ENCODE data around the gene MARCHF7.

The MARCHF7 gene

DNA sequence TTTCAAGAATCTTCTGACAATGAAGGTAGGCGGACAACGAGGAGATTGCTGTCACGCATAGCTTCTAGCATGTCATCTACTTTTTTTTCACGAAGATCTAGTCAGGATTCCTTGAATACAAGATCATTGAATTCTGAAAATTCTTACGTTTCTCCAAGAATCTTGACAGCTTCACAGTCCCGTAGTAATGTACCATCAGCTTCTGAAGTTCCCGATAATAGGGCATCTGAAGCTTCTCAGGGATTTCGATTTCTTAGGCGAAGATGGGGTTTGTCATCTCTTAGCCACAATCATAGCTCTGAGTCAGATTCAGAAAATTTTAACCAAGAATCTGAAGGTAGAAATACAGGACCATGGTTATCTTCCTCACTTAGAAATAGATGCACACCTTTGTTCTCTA is 35.8 kb downstream of the MARCHF7 start:
- Histone ChIP-seq H3K36me3 (ENCODE audit: insufficient read depth, low read length) (peaks cover 77% of the 10 kb centered on the region), H3K4me2 (ENCODE audit: low read length) (no peak overlapping the region), H3K4me3 (ENCODE audit: low read length) (no peak overlapping the region), H3K9ac (ENCODE audit: low read depth, low read length) (no peak overlapping the region), H3K9me3 (replicated peaks; ENCODE audit: low read length) (no peaks in the 10 kb centered on the region), H3K27me3 (ENCODE audit: control insufficient read depth, insufficient read depth, low read length) (no peaks in the 10 kb centered on the region), H3K4me1 (ENCODE audit: control insufficient read depth, insufficient read depth, low read length) (peaks cover 8% of the 10 kb centered on the region)

DNA sequence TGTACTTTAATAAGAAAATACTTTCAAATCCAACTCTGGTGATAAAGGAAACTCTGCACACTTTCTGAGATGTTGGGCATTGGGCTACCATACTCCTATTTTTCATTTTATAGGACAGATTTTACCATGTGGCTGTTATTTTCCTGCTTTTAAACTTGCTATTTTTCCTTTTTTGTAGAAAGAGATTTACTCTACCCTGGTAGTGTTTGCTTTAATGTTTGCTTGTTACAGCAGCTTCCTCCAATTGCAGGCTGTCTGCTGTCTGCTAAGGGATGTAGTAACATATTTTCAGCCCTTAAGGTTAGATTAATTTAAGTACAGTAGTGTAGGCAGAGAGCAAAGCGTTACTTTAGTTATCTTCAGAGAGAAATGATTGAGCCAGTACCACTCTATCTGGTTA is 38.6 kb downstream of the MARCHF7 start:
- Histone ChIP-seq H3K4me3 (ENCODE audit: low read length) (no peak overlapping the region), H3K4me2 (ENCODE audit: low read length) (no peak overlapping the region), H3K27me3 (ENCODE audit: control insufficient read depth, insufficient read depth, low read length) (no peaks in the 10 kb centered on the region), H3K9ac (ENCODE audit: low read depth, low read length) (no peak overlapping the region), H3K4me1 (ENCODE audit: control insufficient read depth, insufficient read depth, low read length) (no peaks in the 10 kb centered on the region), H3K9me3 (replicated peaks; ENCODE audit: low read length) (no peaks in the 10 kb centered on the region), H3K36me3 (ENCODE audit: insufficient read depth, low read length) (peaks cover 88% of the 10 kb centered on the region)

DNA sequence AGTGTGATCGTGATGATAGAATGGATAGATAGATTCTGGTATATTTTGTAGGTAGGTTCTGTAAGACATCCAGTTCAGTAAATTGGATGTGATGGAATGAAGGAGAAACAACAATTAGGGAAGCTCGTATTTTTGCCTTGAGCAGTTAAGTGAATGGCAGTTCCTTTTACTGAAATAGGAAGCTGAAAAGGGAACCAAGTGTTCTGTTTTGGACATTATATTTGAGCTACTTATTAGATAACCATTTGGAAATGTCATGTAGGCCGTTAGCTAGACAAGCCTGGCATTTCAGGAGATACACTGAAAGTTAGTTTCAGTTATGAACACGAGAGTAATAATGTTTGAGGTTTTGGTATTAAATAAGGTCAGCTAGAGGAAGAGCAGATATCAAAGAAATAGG is 41.5 kb downstream of the MARCHF7 start:
- no peaks in the 10 kb centered on the region for H3K27me3 ChIP-seq (ENCODE audit: control insufficient read depth, insufficient read depth, low read length)
- H3K9me3 ChIP-seq (replicated peaks; ENCODE audit: low read length), result no peaks in the 10 kb centered on the region
- peaks cover 77% of the 10 kb centered on the region for H3K36me3 ChIP-seq (ENCODE audit: insufficient read depth, low read length)
- H3K9ac ChIP-seq (ENCODE audit: low read depth, low read length), result no peak overlapping the region
- H3K4me3 ChIP-seq (ENCODE audit: low read length), result no peak overlapping the region
- no peaks in the 10 kb centered on the region for H3K4me1 ChIP-seq (ENCODE audit: control insufficient read depth, insufficient read depth, low read length)
- no peak overlapping the region for H3K4me2 ChIP-seq (ENCODE audit: low read length)

DNA sequence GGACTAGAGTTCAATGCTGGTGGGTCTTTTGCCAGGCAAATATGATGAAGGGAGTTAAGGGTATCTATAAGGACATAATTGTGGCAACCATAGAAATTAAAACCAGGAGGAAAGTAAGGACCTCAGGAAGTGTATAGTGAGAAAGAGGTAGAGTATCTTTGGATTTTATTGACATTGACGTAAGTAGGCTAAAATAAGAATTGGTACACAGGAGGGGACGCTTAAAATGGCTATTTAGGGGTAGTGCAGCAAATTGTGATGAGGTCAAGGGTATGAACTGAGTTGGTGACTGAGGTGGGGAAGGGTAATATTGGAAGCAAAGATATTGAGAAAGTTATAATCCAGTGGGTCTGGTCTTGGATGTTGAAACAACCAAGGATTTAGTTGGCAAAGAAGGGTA is 42.7 kb downstream of the MARCHF7 start:
- Histone ChIP-seq H3K4me1 (ENCODE audit: control insufficient read depth, insufficient read depth, low read length) (no peaks in the 10 kb centered on the region), H3K36me3 (ENCODE audit: insufficient read depth, low read length) (peaks cover 79% of the 10 kb centered on the region), H3K4me2 (ENCODE audit: low read length) (no peak overlapping the region), H3K27me3 (ENCODE audit: control insufficient read depth, insufficient read depth, low read length) (no peaks in the 10 kb centered on the region), H3K9me3 (replicated peaks; ENCODE audit: low read length) (no peaks in the 10 kb centered on the region), H3K4me3 (ENCODE audit: low read length) (no peak overlapping the region), H3K9ac (ENCODE audit: low read depth, low read length) (no peak overlapping the region)

DNA sequence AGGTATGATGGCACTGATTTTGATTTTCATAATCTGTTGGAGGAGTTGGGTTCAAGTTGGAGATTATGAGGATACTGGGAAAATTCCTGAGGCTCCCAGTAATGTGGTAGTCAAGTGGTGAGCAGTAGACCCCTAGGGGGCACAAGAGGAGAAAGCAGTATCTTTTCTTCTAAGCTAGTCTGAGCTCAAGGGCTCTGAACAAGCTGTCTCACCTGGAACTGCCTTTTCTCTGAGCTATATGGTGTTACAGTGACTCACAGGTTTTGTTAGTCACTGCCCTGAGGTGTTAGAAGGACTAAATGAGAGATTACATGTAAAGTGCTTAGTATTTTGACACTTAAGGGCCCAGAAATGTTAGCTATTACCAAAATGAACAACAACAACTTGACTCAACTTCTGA is 43.5 kb downstream of the MARCHF7 start:
- no peak overlapping the region for H3K4me3 ChIP-seq (ENCODE audit: low read length)
- H3K9me3 ChIP-seq (replicated peaks; ENCODE audit: low read length), result no peaks in the 10 kb centered on the region
- no peak overlapping the region for H3K9ac ChIP-seq (ENCODE audit: low read depth, low read length)
- no peaks in the 10 kb centered on the region for H3K4me1 ChIP-seq (ENCODE audit: control insufficient read depth, insufficient read depth, low read length)
- no peaks in the 10 kb centered on the region for H3K27me3 ChIP-seq (ENCODE audit: control insufficient read depth, insufficient read depth, low read length)
- H3K4me2 ChIP-seq (ENCODE audit: low read length), result no peak overlapping the region
- peaks cover 82% of the 10 kb centered on the region for H3K36me3 ChIP-seq (ENCODE audit: insufficient read depth, low read length)

DNA sequence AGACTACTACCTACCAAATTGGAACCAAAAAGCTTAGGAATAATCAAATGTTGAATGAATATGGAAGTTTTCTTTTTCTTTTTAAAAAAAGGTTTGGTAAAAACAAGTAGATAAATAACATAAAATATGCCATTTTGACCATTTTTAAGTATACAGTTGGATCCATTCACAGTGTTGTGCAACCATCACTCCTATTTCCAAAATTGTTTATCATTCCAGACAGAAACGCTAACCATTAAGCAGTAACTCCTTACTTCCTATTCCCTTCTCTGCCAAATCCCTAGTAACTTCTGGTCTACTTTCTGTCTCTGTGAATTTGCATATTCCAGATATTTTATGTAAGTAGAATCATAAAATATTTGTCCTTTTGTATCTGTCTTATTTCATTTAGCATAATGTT is 45.9 kb downstream of the MARCHF7 start:
- peaks cover 81% of the 10 kb centered on the region for H3K36me3 ChIP-seq (ENCODE audit: insufficient read depth, low read length)
- no peak overlapping the region for H3K4me2 ChIP-seq (ENCODE audit: low read length)
- H3K27me3 ChIP-seq (ENCODE audit: control insufficient read depth, insufficient read depth, low read length), result no peaks in the 10 kb centered on the region
- H3K4me1 ChIP-seq (ENCODE audit: control insufficient read depth, insufficient read depth, low read length), result no peaks in the 10 kb centered on the region
- H3K9ac ChIP-seq (ENCODE audit: low read depth, low read length), result no peak overlapping the region
- no peaks in the 10 kb centered on the region for H3K9me3 ChIP-seq (replicated peaks; ENCODE audit: low read length)
- no peak overlapping the region for H3K4me3 ChIP-seq (ENCODE audit: low read length)

DNA sequence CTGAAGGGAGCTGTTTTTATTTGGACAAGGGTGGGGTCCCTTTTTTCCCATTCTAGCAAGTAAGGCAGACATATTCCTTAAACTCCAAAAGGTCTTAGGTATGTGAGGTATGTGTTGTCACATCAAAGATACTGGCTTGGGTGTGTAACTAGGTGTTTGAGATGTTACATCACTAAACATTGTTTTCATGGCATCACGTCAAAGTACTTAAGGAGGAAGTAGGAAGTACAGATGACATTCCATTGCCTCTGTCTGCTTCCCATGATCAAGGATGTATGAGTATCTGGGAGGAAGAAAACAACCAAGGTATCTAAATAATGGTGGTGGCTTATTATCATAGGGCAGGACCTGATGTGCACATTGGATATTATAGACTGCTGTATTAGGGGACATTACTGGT is 46.4 kb downstream of the MARCHF7 start:
- Histone ChIP-seq H3K4me3 (ENCODE audit: low read length) (no peak overlapping the region), H3K27me3 (ENCODE audit: control insufficient read depth, insufficient read depth, low read length) (no peaks in the 10 kb centered on the region), H3K4me2 (ENCODE audit: low read length) (no peak overlapping the region), H3K4me1 (ENCODE audit: control insufficient read depth, insufficient read depth, low read length) (no peaks in the 10 kb centered on the region), H3K9me3 (replicated peaks; ENCODE audit: low read length) (no peaks in the 10 kb centered on the region), H3K36me3 (ENCODE audit: insufficient read depth, low read length) (peaks cover 81% of the 10 kb centered on the region), H3K9ac (ENCODE audit: low read depth, low read length) (no peak overlapping the region)

DNA sequence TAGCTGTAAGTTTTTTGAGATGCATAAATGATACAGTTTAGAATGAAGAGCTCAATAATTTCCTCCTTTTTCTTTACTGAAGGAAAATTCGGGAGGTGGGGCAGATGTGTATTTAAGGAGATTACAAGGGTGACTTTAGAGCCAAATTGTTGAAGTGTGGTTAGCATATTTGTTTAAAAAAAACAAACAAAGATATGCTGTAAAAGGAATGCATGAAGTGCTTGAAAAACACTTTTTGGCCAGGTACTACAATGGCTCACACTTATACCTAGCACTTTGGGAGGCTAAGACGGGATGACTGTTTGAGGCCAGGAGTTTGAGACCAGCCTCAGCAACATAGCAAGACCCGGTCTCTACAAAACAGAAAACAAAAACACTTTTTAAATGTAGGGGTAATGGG is 47.3 kb downstream of the MARCHF7 start:
- peaks cover 77% of the 10 kb centered on the region for H3K36me3 ChIP-seq (ENCODE audit: insufficient read depth, low read length)
- H3K27me3 ChIP-seq (ENCODE audit: control insufficient read depth, insufficient read depth, low read length), result no peaks in the 10 kb centered on the region
- H3K4me1 ChIP-seq (ENCODE audit: control insufficient read depth, insufficient read depth, low read length), result no peaks in the 10 kb centered on the region
- H3K9me3 ChIP-seq (replicated peaks; ENCODE audit: low read length), result no peaks in the 10 kb centered on the region
- no peak overlapping the region for H3K9ac ChIP-seq (ENCODE audit: low read depth, low read length)
- no peak overlapping the region for H3K4me3 ChIP-seq (ENCODE audit: low read length)
- H3K4me2 ChIP-seq (ENCODE audit: low read length), result no peak overlapping the region

DNA sequence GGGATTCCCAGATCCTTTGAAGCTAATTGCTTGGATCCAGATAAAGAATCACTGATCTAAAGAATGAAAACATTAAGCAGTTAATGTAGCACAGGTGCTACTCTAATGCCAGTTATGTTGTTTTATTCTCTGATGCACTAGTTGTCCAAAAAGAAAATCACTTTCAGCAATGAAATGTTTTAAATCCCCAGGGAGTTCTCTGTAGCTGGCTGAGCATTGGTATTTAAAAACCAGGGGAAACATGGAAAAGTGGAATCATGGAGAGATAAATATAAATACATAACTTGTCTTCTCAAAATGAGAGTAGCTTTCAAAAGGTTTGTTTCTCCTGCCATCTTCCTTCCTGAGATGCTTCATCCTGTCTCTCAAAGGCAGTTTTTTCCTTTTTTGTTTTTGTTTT is 48.0 kb downstream of the MARCHF7 start:
- H3K4me2 ChIP-seq (ENCODE audit: low read length), result no peak overlapping the region
- peaks cover 76% of the 10 kb centered on the region for H3K36me3 ChIP-seq (ENCODE audit: insufficient read depth, low read length)

DNA sequence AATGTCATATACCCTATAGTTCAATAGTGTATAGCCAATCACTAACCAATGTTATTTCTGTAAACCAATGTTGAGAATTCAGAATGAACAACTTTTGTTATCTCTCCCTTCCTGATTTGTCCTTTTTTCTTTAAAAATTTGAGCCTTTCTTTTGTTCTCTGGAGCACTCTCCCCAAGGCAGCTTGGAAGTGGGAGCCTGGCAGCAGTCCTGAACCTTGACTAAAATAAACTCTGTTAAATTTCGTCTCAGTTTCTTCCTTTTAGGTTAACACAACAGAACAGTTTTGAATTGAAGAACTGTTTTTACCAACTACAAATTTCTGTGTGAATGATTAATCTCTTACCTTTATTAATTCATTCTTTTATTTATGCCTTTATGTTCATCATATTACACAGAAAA is 49.8 kb downstream of the MARCHF7 start:
- no peaks in the 10 kb centered on the region for H3K4me1 ChIP-seq (ENCODE audit: control insufficient read depth, insufficient read depth, low read length)
- H3K36me3 ChIP-seq (ENCODE audit: insufficient read depth, low read length), result peaks cover 86% of the 10 kb centered on the region
- H3K4me3 ChIP-seq (ENCODE audit: low read length), result no peak overlapping the region
- no peaks in the 10 kb centered on the region for H3K9me3 ChIP-seq (replicated peaks; ENCODE audit: low read length)
- no peak overlapping the region for H3K9ac ChIP-seq (ENCODE audit: low read depth, low read length)
- no peaks in the 10 kb centered on the region for H3K27me3 ChIP-seq (ENCODE audit: control insufficient read depth, insufficient read depth, low read length)
- no peak overlapping the region for H3K4me2 ChIP-seq (ENCODE audit: low read length)

More for the DNA sequence above, 48.0 kb downstream of the MARCHF7 start:
- H3K9ac ChIP-seq (ENCODE audit: low read depth, low read length), result no peak overlapping the region
- no peak overlapping the region for H3K4me3 ChIP-seq (ENCODE audit: low read length)
- H3K27me3 ChIP-seq (ENCODE audit: control insufficient read depth, insufficient read depth, low read length), result no peaks in the 10 kb centered on the region
- H3K4me1 ChIP-seq (ENCODE audit: control insufficient read depth, insufficient read depth, low read length), result no peaks in the 10 kb centered on the region
- no peaks in the 10 kb centered on the region for H3K9me3 ChIP-seq (replicated peaks; ENCODE audit: low read length)
